Activated T-cell treated with anti-CD3 and anti-CD28 coated beads, Interleukin-2, amount 50 U/mL, for 4 hours (primary cell): Measurements from ENCODE around the gene CUX1. TPM values are rescaled to one million over a fixed set of nuclear protein-coding genes. Genes with fewer than 3 reads are reported as not detected.
A peak's percentile ranks its signal among the peaks of the same experiment; 100 is the strongest.

ENCODE experiments used
- ATAC-seq, 2 donors: fragments of 200-7000 bp; cut with Tn5 transposase; one replicate each; pipeline ENCODE4 v1.10.0; 2021
- DNase-seq: peaks from one replicate; pipeline ENCODE4 v3.0.0-alpha.2; 2020
- H3K27me3 Mint-ChIP-seq: one replicate; pipeline ENCODE4 v1.8.0; 2021; ENCODE audit warnings: low read depth, mixed read lengths
- H3K36me3 Mint-ChIP-seq: one replicate; pipeline ENCODE4 v1.8.0; 2022; ENCODE audit warnings: mixed read lengths; ENCODE audit not compliant: insufficient read depth
- H3K4me1 Mint-ChIP-seq: one replicate; pipeline ENCODE4 v1.8.0; 2021; ENCODE audit warnings: low read depth, mixed read lengths
- H3K4me3 Mint-ChIP-seq: one replicate; pipeline ENCODE4 v1.8.0; 2021; ENCODE audit warnings: mild to moderate bottlenecking, moderate library complexity, mixed read lengths
- H3K9me3 Mint-ChIP-seq: one replicate; pipeline ENCODE4 v1.8.0; 2021; ENCODE audit warnings: mixed read lengths
- total RNA-seq, 3 donors: library from RNA; stranded (reverse); gene quantifications; one replicate each; pipeline ENCODE4 v1.2.1, GENCODE V29; 2021

The CUX1 gene
- total RNA-seq, 3 donors from 2014 or later: 18.6 to 21.6 (median 20.7) TPM

- H3K4me1 Mint-ChIP-seq: peaks cover 2% of the 10 kb centered on the region
- H3K27me3 Mint-ChIP-seq: no peaks in the 10 kb centered on the region
- H3K4me3 Mint-ChIP-seq: no peak overlapping the region
- no peaks in the 10 kb centered on the region for H3K9me3 Mint-ChIP-seq
- no peak for ATAC-seq
- no peaks in the 10 kb centered on the region for H3K36me3 Mint-ChIP-seq
- no peak for DNase-seq
Observed at GRCh38 chr7:102277901-102278300, 460.5 kb downstream of the CUX1 start.

- peak; percentile 55 for DNase-seq
- peak; percentile 87 to 90 for ATAC-seq
- no peaks in the 10 kb centered on the region for H3K9me3 Mint-ChIP-seq
- H3K36me3 Mint-ChIP-seq: no peaks in the 10 kb centered on the region
- H3K4me1 Mint-ChIP-seq: peaks cover 9% of the 10 kb centered on the region
- H3K4me3 Mint-ChIP-seq: no peak overlapping the region
- H3K27me3 Mint-ChIP-seq: no peaks in the 10 kb centered on the region
Observed at GRCh38 chr7:102279537-102280400, 462.3 kb downstream of the CUX1 start.

- Mint-ChIP-seq H3K36me3 (no peaks in the 10 kb centered on the region), H3K4me1 (peaks cover 17% of the 10 kb centered on the region), H3K9me3 (no peaks in the 10 kb centered on the region), H3K4me3 (no peak overlapping the region), H3K27me3 (no peaks in the 10 kb centered on the region)
- DNase-seq: no peak
- no peak for ATAC-seq
Observed at GRCh38 chr7:102280521-102280920, 463.1 kb downstream of the CUX1 start.

- Mint-ChIP-seq H3K27me3 (no peaks in the 10 kb centered on the region), H3K4me3 (no peak overlapping the region), H3K4me1 (peaks cover 17% of the 10 kb centered on the region), H3K9me3 (no peaks in the 10 kb centered on the region), H3K36me3 (no peaks in the 10 kb centered on the region)
- DNase-seq (no peak), ATAC-seq (no peak)
Observed at GRCh38 chr7:102281785-102282184, 464.4 kb downstream of the CUX1 start.

GRCh38 chr7:102282465-102283362 is 465.3 kb downstream of the CUX1 start:
- no peak overlapping the region for H3K4me3 Mint-ChIP-seq
- no peaks in the 10 kb centered on the region for H3K9me3 Mint-ChIP-seq
- H3K27me3 Mint-ChIP-seq: no peaks in the 10 kb centered on the region
- ATAC-seq (no peak), DNase-seq (no peak)
- no peaks in the 10 kb centered on the region for H3K36me3 Mint-ChIP-seq
- peaks cover 17% of the 10 kb centered on the region for H3K4me1 Mint-ChIP-seq

- ATAC-seq: no peak
- Mint-ChIP-seq H3K27me3 (no peaks in the 10 kb centered on the region), H3K36me3 (no peaks in the 10 kb centered on the region), H3K4me1 (peaks cover 22% of the 10 kb centered on the region), H3K9me3 (no peaks in the 10 kb centered on the region), H3K4me3 (no peak overlapping the region)
- DNase-seq: no peak
Observed at GRCh38 chr7:102283477-102284189, 466.2 kb downstream of the CUX1 start.

- Mint-ChIP-seq H3K4me3 (no peak overlapping the region), H3K36me3 (no peaks in the 10 kb centered on the region), H3K9me3 (no peaks in the 10 kb centered on the region), H3K4me1 (peaks cover 29% of the 10 kb centered on the region), H3K27me3 (no peaks in the 10 kb centered on the region)
- DNase-seq: peak; percentile 18
- ATAC-seq: no peak
Observed at GRCh38 chr7:102284399-102284798, 467.0 kb downstream of the CUX1 start.

- peak overlapping the region; percentile 29 for H3K4me3 Mint-ChIP-seq
- no peaks in the 10 kb centered on the region for H3K36me3 Mint-ChIP-seq
- no peaks in the 10 kb centered on the region for H3K27me3 Mint-ChIP-seq
- ATAC-seq (no peak), DNase-seq (no peak)
- no peaks in the 10 kb centered on the region for H3K9me3 Mint-ChIP-seq
- H3K4me1 Mint-ChIP-seq: peaks cover 27% of the 10 kb centered on the region
Observed at GRCh38 chr7:102284891-102285539, 467.6 kb downstream of the CUX1 start.

- ATAC-seq (no peak), DNase-seq (no peak)
- H3K9me3 Mint-ChIP-seq: no peaks in the 10 kb centered on the region
- peaks cover 2% of the 10 kb centered on the region for H3K27me3 Mint-ChIP-seq
- H3K4me1 Mint-ChIP-seq: peaks cover 30% of the 10 kb centered on the region
- H3K36me3 Mint-ChIP-seq: no peaks in the 10 kb centered on the region
- H3K4me3 Mint-ChIP-seq: peak overlapping the region; percentile 63
Observed at GRCh38 chr7:102285540-102286236, 468.3 kb downstream of the CUX1 start.

GRCh38 chr7:102286237-102287110 is 469.0 kb downstream of the CUX1 start, which contains the start of gene SH2B2:
Gene SH2B2 (plus strand): TSS chr7:102286868. CDS start chr7:102300551, 13,683 bp downstream.
- H3K27me3 Mint-ChIP-seq: peaks cover 2% of the 10 kb centered on the region

GRCh38 chr7:102287111-102287980 is 469.9 kb downstream of the CUX1 start:
- no peaks in the 10 kb centered on the region for H3K9me3 Mint-ChIP-seq
- peak overlapping the region; percentile 65 for H3K4me3 Mint-ChIP-seq
- ATAC-seq (peak; percentile 14 to 20), DNase-seq (no peak)
- H3K4me1 Mint-ChIP-seq: peaks cover 39% of the 10 kb centered on the region
- H3K36me3 Mint-ChIP-seq: no peaks in the 10 kb centered on the region
- peaks cover 2% of the 10 kb centered on the region for H3K27me3 Mint-ChIP-seq

More at GRCh38 chr7:102286237-102287110, 469.0 kb downstream of the CUX1 start, which contains the start of gene SH2B2:
- peaks cover 34% of the 10 kb centered on the region for H3K4me1 Mint-ChIP-seq
- ATAC-seq (peak; percentile 55 to 58), DNase-seq (peak; percentile 29)
- H3K9me3 Mint-ChIP-seq: no peaks in the 10 kb centered on the region
- no peaks in the 10 kb centered on the region for H3K36me3 Mint-ChIP-seq
- peak within 1 kb of the TSS; percentile 65 for H3K4me3 Mint-ChIP-seq

GRCh38 chr7:102287981-102288278 is 470.5 kb downstream of the CUX1 start:
- Mint-ChIP-seq H3K4me3 (peak overlapping the region; percentile 45), H3K4me1 (peaks cover 39% of the 10 kb centered on the region), H3K36me3 (no peaks in the 10 kb centered on the region), H3K9me3 (no peaks in the 10 kb centered on the region), H3K27me3 (peaks cover 2% of the 10 kb centered on the region)
- no peak for DNase-seq
- ATAC-seq: no peak
